ENCODE measurements around the gene NIPAL3.

DNA sequence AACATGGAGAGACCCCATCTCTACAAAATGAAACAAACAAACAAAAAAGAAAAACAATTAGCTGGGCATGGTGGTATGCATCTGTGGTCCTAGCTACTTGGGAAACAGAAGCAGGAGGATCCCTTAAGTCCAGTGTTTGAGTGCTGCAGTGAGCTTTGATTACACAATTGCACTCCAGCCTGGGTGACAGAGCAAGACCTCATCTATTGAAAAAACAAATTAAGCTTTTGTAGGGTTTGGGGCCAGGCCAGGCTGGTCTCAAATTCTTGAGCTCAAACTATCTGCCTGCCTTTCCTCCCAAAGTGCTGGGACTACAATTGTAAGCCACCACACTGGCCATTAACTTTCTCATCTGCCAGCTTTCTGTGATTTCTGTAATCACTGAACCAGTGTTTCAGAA, 27.2 kb downstream of the NIPAL3 start:
- TF ChIP-seq, protein P1, sequence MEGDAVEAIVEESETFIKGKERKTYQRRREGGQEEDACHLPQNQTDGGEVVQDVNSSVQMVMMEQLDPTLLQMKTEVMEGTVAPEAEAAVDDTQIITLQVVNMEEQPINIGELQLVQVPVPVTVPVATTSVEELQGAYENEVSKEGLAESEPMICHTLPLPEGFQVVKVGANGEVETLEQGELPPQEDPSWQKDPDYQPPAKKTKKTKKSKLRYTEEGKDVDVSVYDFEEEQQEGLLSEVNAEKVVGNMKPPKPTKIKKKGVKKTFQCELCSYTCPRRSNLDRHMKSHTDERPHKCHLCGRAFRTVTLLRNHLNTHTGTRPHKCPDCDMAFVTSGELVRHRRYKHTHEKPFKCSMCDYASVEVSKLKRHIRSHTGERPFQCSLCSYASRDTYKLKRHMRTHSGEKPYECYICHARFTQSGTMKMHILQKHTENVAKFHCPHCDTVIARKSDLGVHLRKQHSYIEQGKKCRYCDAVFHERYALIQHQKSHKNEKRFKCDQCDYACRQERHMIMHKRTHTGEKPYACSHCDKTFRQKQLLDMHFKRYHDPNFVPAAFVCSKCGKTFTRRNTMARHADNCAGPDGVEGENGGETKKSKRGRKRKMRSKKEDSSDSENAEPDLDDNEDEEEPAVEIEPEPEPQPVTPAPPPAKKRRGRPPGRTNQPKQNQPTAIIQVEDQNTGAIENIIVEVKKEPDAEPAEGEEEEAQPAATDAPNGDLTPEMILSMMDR (conservative IDR thresholded peaks at IDR 0.05; ENCODE audit: low read depth, low read length), result no peak
- TF ChIP-seq EZH2 (IDR thresholded peaks at IDR 0.05; ENCODE audit: borderline replicate concordance, low read depth, low read length, poor library complexity, severe bottlenecking), result no peak
